Vagina (tissue), 2 donors: ENCODE measurements around the gene PPHLN1.

Experiments used
- POLR2A ChIP-seq, 2 donors: fragments of 450-650 bp; IDR thresholded peaks; one replicate each; pipeline ENCODE4 v1.6.1; 2017; ENCODE audit warnings: antibody characterized with exemption in 2 of 2, mild to moderate bottlenecking in 2 of 2, moderate library complexity in 2 of 2
- TF ChIP-seq, protein P1 (sequence below), 3 experiments: fragments of 450-650 bp in 2 of 3; fragments of 200-600 bp in 1 of 3; sonication (generic) in 1 of 3; IDR thresholded peaks; one replicate each; pipeline ENCODE4 v1.5.1; 2017 to 2019; ENCODE audit warnings: antibody characterized with exemption in 3 of 3, mild to moderate bottlenecking in 2 of 3, moderate library complexity in 2 of 3

DNA sequence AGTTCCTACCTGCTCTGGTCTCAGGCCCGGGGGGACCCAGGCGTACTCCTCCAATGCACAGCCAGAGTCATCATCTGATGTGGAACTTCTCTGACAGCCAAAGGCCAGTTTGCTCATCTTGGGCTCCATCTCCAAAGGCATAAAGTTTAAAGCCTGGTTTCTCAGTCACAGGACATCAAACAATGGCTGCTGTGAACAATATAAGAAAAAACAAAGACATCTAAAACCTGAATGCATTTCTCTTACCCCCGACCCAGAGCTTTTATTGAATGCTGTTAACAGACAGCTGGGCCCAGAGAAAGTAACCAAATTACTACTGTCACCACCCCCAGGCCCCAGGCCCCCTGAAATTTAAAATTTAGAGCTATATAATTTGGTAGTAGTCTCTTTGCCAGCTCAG lies 146.4 kb downstream of the PPHLN1 start:
- TF ChIP-seq, protein P1, sequence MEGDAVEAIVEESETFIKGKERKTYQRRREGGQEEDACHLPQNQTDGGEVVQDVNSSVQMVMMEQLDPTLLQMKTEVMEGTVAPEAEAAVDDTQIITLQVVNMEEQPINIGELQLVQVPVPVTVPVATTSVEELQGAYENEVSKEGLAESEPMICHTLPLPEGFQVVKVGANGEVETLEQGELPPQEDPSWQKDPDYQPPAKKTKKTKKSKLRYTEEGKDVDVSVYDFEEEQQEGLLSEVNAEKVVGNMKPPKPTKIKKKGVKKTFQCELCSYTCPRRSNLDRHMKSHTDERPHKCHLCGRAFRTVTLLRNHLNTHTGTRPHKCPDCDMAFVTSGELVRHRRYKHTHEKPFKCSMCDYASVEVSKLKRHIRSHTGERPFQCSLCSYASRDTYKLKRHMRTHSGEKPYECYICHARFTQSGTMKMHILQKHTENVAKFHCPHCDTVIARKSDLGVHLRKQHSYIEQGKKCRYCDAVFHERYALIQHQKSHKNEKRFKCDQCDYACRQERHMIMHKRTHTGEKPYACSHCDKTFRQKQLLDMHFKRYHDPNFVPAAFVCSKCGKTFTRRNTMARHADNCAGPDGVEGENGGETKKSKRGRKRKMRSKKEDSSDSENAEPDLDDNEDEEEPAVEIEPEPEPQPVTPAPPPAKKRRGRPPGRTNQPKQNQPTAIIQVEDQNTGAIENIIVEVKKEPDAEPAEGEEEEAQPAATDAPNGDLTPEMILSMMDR (IDR thresholded peaks at IDR 0.05) = no peak
- TF ChIP-seq POLR2A (IDR thresholded peaks at IDR 0.05) = no peak
